Measurements from ENCODE around the gene NR0B2. TPM values are rescaled to one million over a fixed set of nuclear protein-coding genes. Genes with fewer than 3 reads are reported as not detected.

The NR0B2 gene
- total and polyA plus RNA-seq, 10 of the 15 experiments (the other 5 are each of a cell fraction or from before 2014, with no cell fraction given): not detected

GRCh38 chr1:26941311-26941710 lies 27.5 kb upstream of the NR0B2 start:
- CTCF ChIA-PET: no interaction called here
- no TSS peak for BruUV-seq (replicated peaks)
- intact Hi-C loops (cut with micrococcal nuclease; ENCODE audit: unreplicated experiment): no loop called here
- FAIRE-seq: no peak
- SMC1A ChIA-PET (ENCODE audit: uncharacterized antibody, unreplicated experiment): no interaction called here
- Histone ChIP-seq H3K4me2 (ENCODE audit: control insufficient read depth, insufficient read depth) (no peak overlapping the region), H3K4me1 (ENCODE audit: control insufficient read depth, insufficient read depth, low read length) (no peaks in the 10 kb centered on the region), H3K79me2 (ENCODE audit: control insufficient read depth, insufficient read depth, low read length) (peaks cover 2% of the 10 kb centered on the region), H3K9ac (ENCODE audit: control insufficient read depth, insufficient read depth, low read length) (no peak overlapping the region), H2AFZ (ENCODE audit: control insufficient read depth, low read depth, low read length) (no peak overlapping the region), H3K36me3 (ENCODE audit: control insufficient read depth in 2 of 2, insufficient read depth in 2 of 2, low read length in 1 of 2) (peaks cover 20 to 30% of the 10 kb centered on the region in 2 experiments), H3K4me3 (no peak overlapping the region), H3K27me3 (replicated peaks in 1 of 2; ENCODE audit: control insufficient read depth in 2 of 2, insufficient read depth in 2 of 2, low read length in 1 of 2) (no peaks in the 10 kb centered on the region), H4K20me1 (ENCODE audit: control insufficient read depth, insufficient read depth) (no peaks in the 10 kb centered on the region; the same call in 1 of the 2 replicates), H3K9me3 (replicated peaks; ENCODE audit: control insufficient read depth, insufficient read depth, low read length) (no peaks in the 10 kb centered on the region), H3K27ac (ENCODE audit: control insufficient read depth, insufficient read depth) (no peak overlapping the region)
- DNase-seq (ENCODE audit: low read depth, low spot score): no peak
- no peak for ATAC-seq
- 97% methylated on average over 10 of the region's 10 CpGs for WGBS (ENCODE audit: insufficient coverage, insufficient replicate concordance, low lambda C conversion rate, missing lambda C conversion rate)
- TF ChIP-seq KLF5 (IDR thresholded peaks at IDR 0.05; ENCODE audit: partially characterized antibody) (no peak), SIX5 (IDR thresholded peaks at IDR 0.05; ENCODE audit: low read depth, low read length, severe bottlenecking) (no peak), MEF2A (IDR thresholded peaks at IDR 0.05; ENCODE audit: insufficient read depth, low read depth, low read length) (no peak), ZNF687 (IDR thresholded peaks at IDR 0.05) (no peak), TBL1XR1 (IDR thresholded peaks at IDR 0.05; ENCODE audit: low read depth, low read length) (no peak), JUND (IDR thresholded peaks at IDR 0.05; ENCODE audit: low read depth, low read length) (no peak), KAT2A (conservative IDR thresholded peaks at IDR 0.05; ENCODE audit: control insufficient read depth, low read depth, low read length) (no peak), PKNOX1 (IDR thresholded peaks at IDR 0.05) (no peak), BCL3 (IDR thresholded peaks at IDR 0.05; ENCODE audit: borderline replicate concordance, insufficient read depth, low read depth, low read length, poor library complexity, severe bottlenecking) (no peak), BACH1 (IDR thresholded peaks at IDR 0.05; ENCODE audit: borderline replicate concordance) (no peak), SMAD1 (IDR thresholded peaks at IDR 0.05; ENCODE audit: low read depth, partially characterized antibody) (no peak), ETV6 (conservative IDR thresholded peaks at IDR 0.05 in 1 of 2, IDR thresholded peaks at IDR 0.05 in 1 of 2; ENCODE audit: borderline replicate concordance in 1 of 2, low read depth in 1 of 2) (no peak), WRNIP1 (IDR thresholded peaks at IDR 0.05; ENCODE audit: borderline replicate concordance, low read depth, low read length) (no peak), POU2F2 (IDR thresholded peaks at IDR 0.05; ENCODE audit: borderline replicate concordance, low read depth, low read length) (no peak), LARP7 (IDR thresholded peaks at IDR 0.05) (no peak), RAD51 (IDR thresholded peaks at IDR 0.05) (no peak), GATAD2B (conservative IDR thresholded peaks at IDR 0.05; ENCODE audit: low read depth) (no peak), EGR1 (IDR thresholded peaks at IDR 0.05; ENCODE audit: borderline replicate concordance in 1 of 2, low read depth in 2 of 2, low read length in 2 of 2) (no peak), IKZF1 (conservative IDR thresholded peaks at IDR 0.05) (no peak)
- RAD21 ChIA-PET (ENCODE audit: unreplicated experiment): no interaction called here
- POLR2A ChIA-PET: no interaction called here
- in situ Hi-C loops (cut with MboI): no loop called here
